ACC112 (cell line): ENCODE data around the gene AGO1.

Source experiments
- H2AFZ ChIP-seq: fragments of 200-600 bp; sonication (generic); one replicate; pipeline ENCODE4 v1.6.0; 2017; ENCODE audit warnings: antibody characterized with exemption, low read length; ENCODE audit not compliant: unreplicated experiment
- H3K27ac ChIP-seq: fragments of 200-600 bp; sonication (generic); 2 replicates; pipeline ENCODE4 v1.5.1; 2014; ENCODE audit warnings: low read depth, mild to moderate bottlenecking, antibody characterized with exemption, low read length, moderate library complexity
- H3K27me3 ChIP-seq: fragments of 200-600 bp; sonication (generic); 2 replicates; pipeline ENCODE4 v1.6.1; 2014; ENCODE audit warnings: mild to moderate bottlenecking, antibody characterized with exemption, low read length, moderate library complexity, mixed read lengths; ENCODE audit not compliant: insufficient read depth
- H3K36me3 ChIP-seq: fragments of 200-600 bp; sonication (generic); 2 replicates; pipeline ENCODE4 v1.6.1; 2016; ENCODE audit warnings: mild to moderate bottlenecking, antibody characterized with exemption, low read length, moderate library complexity, mixed read lengths; ENCODE audit not compliant: insufficient read depth
- H3K4me1 ChIP-seq: fragments of 200-600 bp; sonication (generic); one replicate; pipeline ENCODE4 v1.6.1; 2016; ENCODE audit warnings: low read length, mixed read lengths; ENCODE audit not compliant: insufficient read depth, unreplicated experiment, control insufficient read depth
- H3K4me3 ChIP-seq: fragments of 200-600 bp; sonication (generic); 2 replicates; pipeline ENCODE4 v1.5.1; 2014; ENCODE audit warnings: mild to moderate bottlenecking, low read depth, low read length
- H3K79me2 ChIP-seq: fragments of 200-600 bp; sonication (generic); one replicate; pipeline ENCODE4 v1.6.0; 2016; ENCODE audit warnings: low read length; ENCODE audit not compliant: control insufficient read depth, unreplicated experiment, insufficient read depth

Gene AGO1

DNA sequence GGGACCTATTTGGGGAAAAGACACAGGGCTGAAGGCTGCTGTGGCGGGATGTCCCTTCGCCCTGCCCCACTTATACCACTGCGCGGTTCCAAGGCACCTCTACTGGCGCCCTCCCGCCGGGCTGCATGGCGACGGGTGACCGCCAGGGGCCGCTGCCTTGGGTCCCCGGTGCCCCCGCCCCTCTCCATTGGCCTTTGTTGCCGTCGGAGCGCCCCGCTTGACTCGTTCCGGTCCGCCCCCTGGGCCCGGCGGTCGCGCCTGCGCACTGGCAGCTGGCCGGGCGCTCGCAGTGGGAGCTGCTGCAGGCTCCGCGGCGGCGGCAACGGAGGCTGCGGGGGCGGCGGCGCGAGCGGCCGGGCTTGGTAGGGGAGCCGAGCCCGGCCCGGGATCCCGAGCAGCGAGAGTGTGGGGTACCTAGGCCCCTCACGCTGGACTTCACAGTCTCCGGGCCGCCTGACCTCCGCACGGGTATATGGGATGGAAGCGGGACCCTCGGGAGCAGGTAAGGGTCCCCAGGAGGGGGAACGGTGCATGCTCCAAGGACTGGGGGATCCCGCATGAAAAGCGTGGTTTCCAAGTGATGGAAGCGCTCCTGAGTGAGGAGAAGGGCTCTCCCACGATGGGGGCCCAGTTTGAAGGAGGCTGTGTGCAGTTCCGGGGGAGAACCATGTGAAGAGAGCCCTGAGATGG, at the start of gene AGO1:
TSS of gene AGO1 (plus strand) at position 265 of the 690 bp plus-strand sequence. CDS start at position 478, 213 bp downstream.
- Histone ChIP-seq H3K27ac (no peak within 1 kb of the TSS), H3K79me2 (no peaks in the 10 kb centered on the region)

DNA sequence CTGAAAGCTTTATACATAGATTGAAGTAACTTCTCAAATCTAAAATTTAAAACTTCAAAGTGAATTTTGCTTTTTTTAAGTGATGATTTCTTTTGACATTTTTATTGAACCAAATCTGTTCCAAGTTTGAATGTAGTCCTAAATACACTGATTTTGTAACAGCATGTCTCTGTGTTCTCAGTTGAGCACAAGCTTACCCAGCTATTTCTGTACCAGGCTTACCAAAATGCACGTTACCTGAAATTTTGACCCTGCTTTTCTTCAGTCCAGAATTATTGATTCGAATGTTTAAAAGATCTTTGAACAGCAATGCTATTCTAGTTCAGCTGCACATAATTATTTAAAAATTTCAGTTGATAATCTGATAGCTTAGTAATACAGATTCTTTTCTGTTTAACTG, 49.6 kb upstream of the AGO1 start:
- Histone ChIP-seq H3K4me1 (no peaks in the 10 kb centered on the region), H3K36me3 (peaks cover 14% of the 10 kb centered on the region), H2AFZ (no peak overlapping the region), H3K27ac (no peak overlapping the region), H3K79me2 (no peaks in the 10 kb centered on the region), H3K4me3 (no peak overlapping the region), H3K27me3 (no peaks in the 10 kb centered on the region)

More for the DNA sequence above, at the start of gene AGO1:
- H2AFZ ChIP-seq, result peak within 1 kb of the TSS; percentile 96
- H3K4me1 ChIP-seq, result peaks cover 6% of the 10 kb centered on the region
- H3K36me3 ChIP-seq, result no peaks in the 10 kb centered on the region
- peak within 1 kb of the TSS; percentile 97 for H3K4me3 ChIP-seq
- no peaks in the 10 kb centered on the region; the same call in 1 of the 2 replicates for H3K27me3 ChIP-seq

DNA sequence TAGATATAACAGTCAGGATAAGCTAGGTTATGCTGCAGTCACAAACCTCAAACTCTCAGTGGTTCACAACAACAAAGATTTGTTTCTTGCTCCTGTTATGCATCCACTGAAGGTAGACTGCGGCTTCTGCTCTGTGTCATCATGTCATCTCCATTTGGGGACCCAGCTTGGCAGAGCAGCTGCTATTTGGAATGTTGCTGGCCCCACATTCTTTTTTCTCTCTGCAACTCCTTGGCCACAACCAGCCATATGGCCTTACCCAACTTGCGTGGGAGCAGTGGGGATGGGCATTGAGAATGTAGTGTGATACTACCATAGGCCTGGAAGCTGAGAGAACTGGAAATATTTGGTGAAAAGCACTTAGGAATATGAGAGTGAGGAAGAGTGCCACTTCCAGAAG, 48.8 kb upstream of the AGO1 start:
- H3K4me3 ChIP-seq, result no peak overlapping the region
- H3K27me3 ChIP-seq, result no peaks in the 10 kb centered on the region
- H3K27ac ChIP-seq, result no peak overlapping the region
- no peak overlapping the region for H2AFZ ChIP-seq
- peaks cover 14% of the 10 kb centered on the region for H3K36me3 ChIP-seq
- H3K4me1 ChIP-seq, result no peaks in the 10 kb centered on the region
- no peaks in the 10 kb centered on the region for H3K79me2 ChIP-seq

DNA sequence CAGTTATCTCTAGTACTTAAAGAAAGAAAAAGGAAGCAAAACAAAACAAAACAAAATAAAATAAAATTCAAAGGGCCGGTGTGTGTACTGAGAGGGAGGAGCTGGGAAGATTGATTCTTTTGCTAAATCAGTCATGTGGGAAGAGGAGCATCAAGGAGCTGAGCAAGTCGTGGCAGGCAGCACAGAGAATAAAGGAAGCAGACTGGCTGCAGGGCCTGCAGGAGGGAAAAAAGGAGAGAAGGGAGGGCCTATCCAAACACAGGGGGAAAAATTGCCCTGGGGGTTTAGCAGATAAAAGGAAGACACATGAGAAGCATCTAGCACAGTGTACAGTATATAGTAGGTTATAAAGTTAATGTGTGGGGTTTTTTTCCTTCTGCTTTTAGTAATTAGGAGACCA, 47.6 kb upstream of the AGO1 start:
- H3K27ac ChIP-seq, result no peak overlapping the region

DNA sequence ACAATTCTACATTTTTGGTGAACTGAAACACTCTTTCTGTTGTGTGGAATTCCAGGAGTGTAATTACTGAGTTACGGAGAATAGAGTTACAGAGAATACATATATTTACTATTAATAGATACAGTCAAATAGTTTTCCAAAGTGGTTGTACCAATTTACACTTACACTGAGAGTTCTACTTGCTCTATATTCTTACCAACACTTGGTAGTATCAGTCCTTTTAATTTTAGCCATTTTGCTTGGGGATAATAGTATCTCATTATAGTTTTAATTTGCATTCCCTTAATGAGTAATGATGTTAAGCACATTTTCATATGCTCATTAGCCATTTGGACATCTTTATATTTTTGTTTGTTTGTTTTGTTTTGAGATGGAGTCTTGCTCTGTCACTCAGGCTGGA, 46.3 kb upstream of the AGO1 start:
- H3K36me3 ChIP-seq, result peaks cover 19% of the 10 kb centered on the region
- no peak overlapping the region for H3K4me3 ChIP-seq
- H3K27ac ChIP-seq, result no peak overlapping the region
- H3K4me1 ChIP-seq, result no peaks in the 10 kb centered on the region
- H3K79me2 ChIP-seq, result no peaks in the 10 kb centered on the region
- no peaks in the 10 kb centered on the region for H3K27me3 ChIP-seq
- H2AFZ ChIP-seq, result no peak overlapping the region

More for the DNA sequence above, 47.6 kb upstream of the AGO1 start:
- Histone ChIP-seq H3K79me2 (no peaks in the 10 kb centered on the region), H3K4me1 (no peaks in the 10 kb centered on the region), H3K36me3 (peaks cover 14% of the 10 kb centered on the region), H3K4me3 (no peak overlapping the region), H2AFZ (no peak overlapping the region), H3K27me3 (no peaks in the 10 kb centered on the region)

DNA sequence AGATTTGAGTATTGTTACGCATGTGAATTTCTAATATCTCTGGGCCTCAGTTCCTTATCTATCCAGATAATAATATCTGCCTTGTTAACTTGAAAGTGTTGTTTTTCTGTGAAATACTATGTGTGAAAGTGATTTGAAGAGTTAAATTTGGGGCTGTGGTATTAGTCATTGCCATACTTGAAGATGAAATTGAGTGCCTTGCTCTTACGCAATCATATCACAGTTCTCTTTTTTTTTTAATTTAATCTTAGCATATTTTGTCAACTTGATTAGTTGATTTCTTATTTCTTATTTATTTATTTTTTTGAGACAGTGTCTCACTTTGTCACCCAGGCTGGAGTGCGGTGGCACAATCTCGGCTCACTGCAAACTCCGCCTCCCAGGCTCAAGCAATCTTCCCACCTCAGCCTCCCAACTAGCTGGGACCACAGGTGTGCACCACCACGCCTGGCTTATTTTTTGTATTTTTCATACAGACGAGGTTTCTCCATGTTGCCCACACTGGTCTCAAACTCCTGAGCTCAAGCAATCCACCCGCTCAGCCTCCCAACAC, 44.2 kb upstream of the AGO1 start:
- Histone ChIP-seq H3K36me3 (peaks cover 14% of the 10 kb centered on the region), H3K4me3 (no peak overlapping the region), H3K4me1 (no peaks in the 10 kb centered on the region), H3K27me3 (no peaks in the 10 kb centered on the region), H2AFZ (no peak overlapping the region), H3K27ac (no peak overlapping the region), H3K79me2 (no peaks in the 10 kb centered on the region)

DNA sequence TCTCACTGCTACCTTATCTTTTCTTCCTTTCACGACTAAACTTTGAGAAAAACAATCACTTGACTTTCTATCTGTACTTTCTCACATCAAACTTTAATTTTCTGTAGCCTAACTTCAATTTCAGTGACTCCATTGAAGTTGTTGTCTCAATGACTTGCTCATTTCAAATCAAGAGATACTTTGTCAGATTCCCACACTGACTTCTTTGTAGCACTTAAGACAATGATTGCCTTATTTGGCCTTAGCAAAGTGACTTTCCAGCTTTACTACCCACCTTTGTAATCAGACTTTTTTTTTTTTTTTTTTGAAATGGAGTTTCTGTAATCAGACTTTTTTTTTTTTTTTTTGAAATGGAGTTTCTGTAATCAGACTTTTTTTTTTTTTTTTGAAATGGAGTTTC, 38.2 kb upstream of the AGO1 start:
- no peaks in the 10 kb centered on the region for H3K4me1 ChIP-seq
- no peaks in the 10 kb centered on the region for H3K27me3 ChIP-seq
- no peak overlapping the region for H2AFZ ChIP-seq
- no peak overlapping the region for H3K27ac ChIP-seq
- no peaks in the 10 kb centered on the region for H3K79me2 ChIP-seq
- H3K36me3 ChIP-seq, result peaks cover 4% of the 10 kb centered on the region; the same call in 1 of the 2 replicates
- H3K4me3 ChIP-seq, result no peak overlapping the region

DNA sequence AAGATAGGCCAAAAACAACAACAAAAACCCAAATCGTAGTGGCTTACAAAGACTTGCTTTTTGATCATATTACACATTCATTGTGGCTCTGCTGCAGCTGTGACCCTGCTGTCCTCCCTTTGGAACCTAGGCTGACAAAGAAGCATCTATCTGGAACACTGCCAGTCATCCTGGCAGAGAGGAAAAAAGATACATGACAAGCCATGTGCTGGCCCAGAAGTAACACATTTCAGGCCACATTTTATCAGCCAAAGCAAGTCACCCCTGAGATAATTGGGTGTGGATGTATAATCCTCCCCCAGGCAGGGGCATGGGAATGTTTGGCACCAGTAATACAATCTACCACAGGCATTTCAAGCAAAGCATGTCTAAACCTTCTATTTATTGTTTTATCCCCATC, 37.2 kb upstream of the AGO1 start:
- Histone ChIP-seq H3K79me2 (no peaks in the 10 kb centered on the region), H3K4me1 (no peaks in the 10 kb centered on the region), H3K27me3 (no peaks in the 10 kb centered on the region), H3K4me3 (no peak overlapping the region), H2AFZ (no peak overlapping the region), H3K36me3 (peaks cover 7% of the 10 kb centered on the region; the same call in 1 of the 2 replicates), H3K27ac (no peak overlapping the region)

DNA sequence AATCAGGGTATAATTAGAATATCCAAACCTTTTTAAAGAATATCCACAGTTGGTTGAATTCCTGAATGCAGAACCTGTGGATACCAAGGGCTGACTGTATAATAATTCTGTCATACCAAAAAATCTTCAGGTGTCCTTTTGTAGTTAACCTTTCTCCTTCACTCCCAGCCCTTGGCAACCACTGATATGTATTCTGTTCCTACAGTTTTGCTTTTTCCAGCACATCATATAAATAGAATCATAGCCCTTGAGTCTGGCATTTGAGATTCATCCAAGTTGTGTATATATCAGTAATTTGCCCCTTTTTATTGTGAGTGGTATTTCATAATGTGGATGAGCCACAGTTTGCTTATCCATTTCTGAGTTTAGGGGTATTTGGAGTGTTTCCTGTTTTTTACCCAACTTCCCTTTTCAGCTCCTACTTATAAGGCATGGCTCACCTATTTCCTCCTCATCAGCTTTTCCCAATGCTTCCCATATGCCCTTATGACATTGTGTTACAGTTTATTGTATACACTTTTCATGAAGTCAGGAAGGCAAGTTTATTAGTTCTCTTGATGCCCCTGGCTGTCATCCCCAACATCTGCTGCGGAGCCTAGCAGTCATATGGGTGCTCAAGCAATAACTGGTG, 35.0 kb upstream of the AGO1 start:
- Histone ChIP-seq H3K4me3 (no peak overlapping the region), H3K27ac (no peak overlapping the region), H3K36me3 (0 out of 2 replicates have a peak, but pooled peaks cover 3% of the 10 kb centered on the region), H3K4me1 (no peaks in the 10 kb centered on the region), H3K79me2 (no peaks in the 10 kb centered on the region), H3K27me3 (no peaks in the 10 kb centered on the region), H2AFZ (no peak overlapping the region)

DNA sequence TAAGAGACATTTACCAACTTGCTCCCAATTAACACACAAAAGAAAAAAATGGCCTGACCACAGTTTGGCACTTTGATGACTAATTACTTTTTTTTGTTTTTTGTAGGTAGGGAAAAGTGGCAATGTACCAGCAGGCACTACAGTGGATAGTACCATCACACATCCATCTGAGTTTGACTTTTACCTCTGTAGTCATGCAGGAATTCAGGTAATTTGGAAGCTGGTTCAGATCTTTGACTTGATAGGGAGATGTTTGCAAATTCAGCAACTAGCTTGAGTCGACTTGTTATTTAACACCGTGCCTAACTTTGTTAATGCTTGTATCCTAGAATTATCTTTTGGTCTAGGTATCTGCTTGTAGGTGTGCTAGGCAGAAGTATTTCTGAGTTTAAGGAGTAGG, 33.0 kb upstream of the AGO1 start:
- Histone ChIP-seq H3K27ac (no peak overlapping the region), H3K27me3 (no peaks in the 10 kb centered on the region)

DNA sequence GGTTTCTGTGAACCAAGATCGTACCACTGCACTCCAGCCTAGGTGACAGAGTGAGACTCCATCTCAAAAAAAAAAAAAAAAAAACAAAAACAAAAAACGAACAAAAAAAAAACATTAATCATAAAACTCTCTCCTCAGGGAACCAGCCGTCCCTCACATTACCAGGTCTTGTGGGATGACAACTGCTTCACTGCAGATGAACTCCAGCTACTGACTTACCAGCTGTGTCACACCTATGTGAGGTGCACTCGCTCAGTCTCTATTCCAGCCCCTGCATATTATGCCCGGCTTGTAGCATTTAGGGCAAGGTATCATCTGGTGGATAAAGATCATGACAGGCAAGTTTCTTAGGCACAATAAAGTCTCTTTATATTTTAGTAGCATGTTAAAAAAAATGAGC, 32.3 kb upstream of the AGO1 start:
- no peak overlapping the region for H3K27ac ChIP-seq
- H3K36me3 ChIP-seq, result 0 out of 2 replicates have a peak, but pooled peaks cover 3% of the 10 kb centered on the region
- H3K79me2 ChIP-seq, result no peaks in the 10 kb centered on the region

More for the DNA sequence above, 33.0 kb upstream of the AGO1 start:
- Histone ChIP-seq H3K36me3 (0 out of 2 replicates have a peak, but pooled peaks cover 3% of the 10 kb centered on the region), H3K4me3 (no peak overlapping the region), H2AFZ (no peak overlapping the region), H3K4me1 (no peaks in the 10 kb centered on the region), H3K79me2 (no peaks in the 10 kb centered on the region)

More for the DNA sequence above, 32.3 kb upstream of the AGO1 start:
- Histone ChIP-seq H3K27me3 (no peaks in the 10 kb centered on the region), H2AFZ (no peak overlapping the region), H3K4me3 (no peak overlapping the region), H3K4me1 (no peaks in the 10 kb centered on the region)
